Type B pancreatic cell (in vitro differentiated cells): ENCODE measurements around the gene NUB1. TPM values are rescaled to one million over a fixed set of nuclear protein-coding genes. Genes with fewer than 3 reads are reported as not detected.

Source experiments
- DNase-seq: peaks from one replicate; pipeline ENCODE4 v3.0.0; 2021; ENCODE audit warnings: mixed read lengths; ENCODE audit not compliant: unreplicated experiment; ENCODE audit errors: extremely low spot score
- H3K27ac Mint-ChIP-seq: 2 replicates; pipeline ENCODE4 v1.8.0; 2021; ENCODE audit warnings: mild to moderate bottlenecking, mixed read lengths
- H3K27me3 Mint-ChIP-seq: 2 replicates; pipeline ENCODE4 v1.8.0; 2021; ENCODE audit warnings: mixed read lengths
- H3K36me3 Mint-ChIP-seq: 2 replicates; pipeline ENCODE4 v1.8.0; 2021; ENCODE audit warnings: mixed read lengths
- H3K4me1 Mint-ChIP-seq: one replicate; pipeline ENCODE4 v1.8.0; 2021; ENCODE audit warnings: mixed read lengths; ENCODE audit not compliant: unreplicated experiment
- H3K4me3 Mint-ChIP-seq: 2 replicates; pipeline ENCODE4 v1.8.0; 2021; ENCODE audit warnings: mild to moderate bottlenecking, mixed read lengths
- H3K9me3 Mint-ChIP-seq: 2 replicates; pipeline ENCODE4 v1.8.0; 2021; ENCODE audit warnings: mixed read lengths
- CTCF ChIP-seq: fragments of 200-600 bp; sonication (generic); conservative IDR thresholded peaks from 2 replicates; pipeline ENCODE4 v1.5.0; 2021; ENCODE audit warnings: antibody characterized with exemption, mild to moderate bottlenecking
- total RNA-seq: library from RNA; stranded (reverse); gene quantifications from 2 replicates; pipeline ENCODE4 v1.2.1, GENCODE V29; 2021; ENCODE audit warnings: low replicate concordance

Gene NUB1
- total RNA-seq, 1 donor from 2014 or later: 54.3 TPM

DNA sequence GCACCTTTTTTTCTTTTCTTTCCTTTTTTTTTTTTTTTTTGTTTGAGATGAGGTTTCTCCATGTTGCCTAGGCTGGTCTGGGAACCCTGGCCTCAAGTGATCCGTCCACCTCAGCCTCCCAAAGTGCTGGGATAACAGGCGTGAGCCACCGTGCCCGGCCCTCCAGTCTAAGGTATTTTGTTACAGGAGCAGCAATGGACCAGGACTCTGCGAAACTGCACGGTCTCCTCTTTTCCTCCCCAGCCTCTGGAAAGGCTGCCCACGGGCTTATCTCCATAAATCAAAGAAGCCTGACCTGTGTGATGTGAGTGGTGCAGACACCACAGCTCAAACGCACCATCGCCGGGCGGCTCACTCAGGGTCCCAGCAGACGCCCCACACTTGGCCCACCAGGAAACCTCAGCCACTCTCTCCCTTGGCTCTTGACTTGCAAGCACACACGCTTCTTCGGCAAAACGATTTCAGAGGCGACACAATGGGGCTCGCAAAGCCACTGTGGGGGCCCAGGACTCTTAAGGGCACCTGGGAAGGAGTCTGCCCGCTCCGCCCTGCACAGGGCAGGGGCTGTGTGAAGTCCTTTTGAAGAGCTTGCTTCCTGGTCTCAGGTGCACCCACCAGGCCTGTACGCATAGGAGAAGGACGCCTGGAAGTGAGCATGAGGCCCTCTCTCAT, 47.6 kb downstream of the NUB1 start:
- TF ChIP-seq CTCF: no peak
- DNase-seq: no peak
- Mint-ChIP-seq H3K27ac (no peak overlapping the region), H3K4me3 (no peak overlapping the region), H3K36me3 (peaks cover 2% of the 10 kb centered on the region), H3K9me3 (no peaks in the 10 kb centered on the region), H3K4me1 (peaks cover 10% of the 10 kb centered on the region), H3K27me3 (peaks cover 2% of the 10 kb centered on the region)

- peaks cover under 1% of the 10 kb centered on the region for H3K36me3 Mint-ChIP-seq
- H3K9me3 Mint-ChIP-seq: no peaks in the 10 kb centered on the region
- TF ChIP-seq CTCF: no peak
- H3K27ac Mint-ChIP-seq: no peak overlapping the region
- no peak for DNase-seq
- no peaks in the 10 kb centered on the region for H3K27me3 Mint-ChIP-seq
- no peak overlapping the region for H3K4me3 Mint-ChIP-seq
- H3K4me1 Mint-ChIP-seq: peaks cover 9% of the 10 kb centered on the region
Observed at GRCh38 chr7:151389768-151390597, 48.4 kb downstream of the NUB1 start.

GRCh38 chr7:151390598-151391357, 49.2 kb downstream of the NUB1 start:
- Mint-ChIP-seq H3K27ac (no peak overlapping the region), H3K27me3 (no peaks in the 10 kb centered on the region), H3K9me3 (no peaks in the 10 kb centered on the region), H3K4me3 (no peak overlapping the region), H3K4me1 (peaks cover 9% of the 10 kb centered on the region), H3K36me3 (peaks cover 3% of the 10 kb centered on the region)
- TF ChIP-seq CTCF: no peak
- DNase-seq: no peak

DNA sequence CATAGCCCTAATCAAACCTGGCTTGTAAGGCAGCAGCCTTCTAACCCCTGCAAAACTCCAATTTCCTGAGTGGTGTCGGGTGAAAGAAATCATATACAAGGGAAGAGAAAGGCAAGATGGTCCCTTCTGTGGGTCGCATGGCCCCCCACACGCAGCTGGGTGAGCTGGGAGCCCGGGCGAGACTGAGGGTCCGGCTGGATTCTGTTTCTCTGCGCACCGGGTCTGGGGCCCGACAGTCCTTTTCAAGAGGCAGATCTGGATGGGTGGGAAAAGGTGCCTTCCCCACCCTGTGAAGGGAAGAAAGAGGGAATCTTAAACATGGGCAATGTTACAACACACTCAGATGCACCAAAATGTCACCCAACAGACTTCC, 49.7 kb downstream of the NUB1 start:
- TF ChIP-seq CTCF: no peak
- Mint-ChIP-seq H3K4me3 (no peak overlapping the region), H3K27me3 (no peaks in the 10 kb centered on the region), H3K9me3 (no peaks in the 10 kb centered on the region), H3K4me1 (peaks cover 9% of the 10 kb centered on the region), H3K36me3 (peaks cover 3% of the 10 kb centered on the region), H3K27ac (no peak overlapping the region)
- no peak for DNase-seq

- H3K4me3 Mint-ChIP-seq: no peak overlapping the region
- H3K27ac Mint-ChIP-seq: no peak overlapping the region
- H3K4me1 Mint-ChIP-seq: peaks cover 5% of the 10 kb centered on the region
- peaks cover 3% of the 10 kb centered on the region for H3K36me3 Mint-ChIP-seq
- no peak for DNase-seq
- no peak for TF ChIP-seq CTCF
- no peaks in the 10 kb centered on the region for H3K27me3 Mint-ChIP-seq
- no peaks in the 10 kb centered on the region for H3K9me3 Mint-ChIP-seq
Observed at GRCh38 chr7:151392002-151392401, 50.4 kb downstream of the NUB1 start.
